NCI-H128 (cell line): ENCODE data around the gene SH3GL3.

ENCODE experiments used
- DNase-seq: peaks from one replicate; lab custom pipeline; 2025; ENCODE audit not compliant: unreplicated experiment; lab: John Stamatoyannopoulos, UW

SH3GL3 gene

DNA sequence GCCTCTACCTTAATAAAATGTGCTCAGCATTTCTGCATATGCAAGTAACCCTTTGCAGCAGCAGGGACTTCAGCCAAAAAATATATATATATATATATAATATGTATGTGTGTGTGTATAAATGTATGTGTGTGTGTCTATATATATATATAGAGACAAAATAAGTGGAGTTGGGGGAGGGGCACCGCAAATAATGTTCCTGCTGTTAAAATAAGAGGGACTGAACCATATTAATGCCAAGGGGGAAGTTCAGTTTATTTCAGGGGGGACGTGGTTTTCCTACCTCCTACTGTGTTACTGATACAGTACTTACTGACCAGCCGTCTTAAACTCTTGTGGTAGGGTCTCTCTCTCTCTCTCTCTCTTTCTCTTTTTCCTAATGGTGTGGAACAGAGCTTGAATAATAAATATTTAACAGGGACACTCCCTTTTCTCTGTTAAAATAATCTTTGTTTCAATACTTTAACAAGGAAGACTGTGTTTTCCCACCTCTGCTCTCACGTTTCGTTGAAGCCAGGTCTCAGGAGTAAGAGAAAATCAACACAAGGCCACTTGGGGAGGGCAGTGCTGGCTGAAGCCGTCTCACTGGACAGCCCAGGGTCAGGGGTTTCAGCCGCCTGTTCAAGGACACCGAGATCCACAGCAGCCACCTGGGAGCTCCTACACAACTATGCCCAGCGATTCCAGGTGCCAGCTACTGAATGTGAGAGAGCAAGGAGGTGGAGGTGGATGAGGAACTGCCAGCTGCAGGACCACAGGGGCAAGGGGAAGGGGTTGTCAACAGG is 164.0 kb downstream of the SH3GL3 start:
- DNase-seq, result no peak

DNA sequence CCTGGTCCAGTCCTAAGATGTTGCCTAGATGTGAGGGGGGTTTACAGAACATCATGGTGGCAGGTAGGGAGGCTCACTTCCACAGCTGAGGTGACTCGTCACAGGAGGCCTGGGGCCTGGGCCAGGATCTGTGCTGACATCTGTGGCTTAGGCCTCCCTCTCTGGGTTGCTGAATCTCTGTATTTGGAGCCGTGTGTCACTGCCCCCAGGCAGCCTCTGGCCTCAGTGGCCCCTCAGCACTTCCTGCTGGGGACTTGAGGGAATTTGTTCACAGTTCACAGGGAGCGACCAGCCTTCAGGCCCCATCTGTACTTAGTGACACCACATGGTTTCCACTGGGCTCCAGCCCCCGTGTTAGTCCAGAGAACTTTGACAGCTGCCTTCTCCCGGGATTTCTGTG is 165.1 kb downstream of the SH3GL3 start:
- DNase-seq, result no peak

DNA sequence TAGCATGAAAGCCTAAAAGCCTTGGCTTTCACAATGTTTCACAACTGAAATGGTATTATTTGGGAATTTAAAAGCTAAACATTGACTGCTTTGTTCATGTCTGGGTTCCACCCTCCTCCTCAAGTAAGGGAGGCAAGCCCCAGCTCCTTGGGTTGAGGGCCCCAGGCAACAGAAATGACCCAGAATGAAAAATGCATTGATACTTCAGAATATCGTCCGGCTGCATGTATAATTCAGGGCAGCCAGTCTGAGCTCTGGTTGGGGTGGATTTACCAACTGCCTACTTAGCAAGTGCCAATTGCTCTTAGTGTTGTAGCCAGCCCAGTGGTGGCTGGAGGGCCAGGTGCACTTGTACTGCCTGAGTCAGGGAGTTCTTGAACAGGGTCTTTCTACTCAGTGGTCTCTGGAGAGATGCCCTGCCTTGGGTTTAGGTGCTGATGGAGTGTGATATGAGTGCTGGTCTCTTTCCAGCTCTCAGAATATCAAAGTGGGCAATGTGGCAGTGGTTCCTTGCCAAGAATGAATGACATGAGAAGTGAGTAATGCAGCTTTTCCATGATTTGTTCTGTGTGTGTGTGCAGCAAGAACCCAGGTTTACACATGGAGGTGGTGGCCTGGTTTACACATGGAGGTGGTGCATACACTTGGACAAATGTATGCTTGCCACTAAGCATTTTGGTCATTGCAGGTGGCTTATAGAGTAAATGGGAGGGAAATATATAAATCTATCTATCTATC is 165.9 kb downstream of the SH3GL3 start:
- DNase-seq, result no peak

DNA sequence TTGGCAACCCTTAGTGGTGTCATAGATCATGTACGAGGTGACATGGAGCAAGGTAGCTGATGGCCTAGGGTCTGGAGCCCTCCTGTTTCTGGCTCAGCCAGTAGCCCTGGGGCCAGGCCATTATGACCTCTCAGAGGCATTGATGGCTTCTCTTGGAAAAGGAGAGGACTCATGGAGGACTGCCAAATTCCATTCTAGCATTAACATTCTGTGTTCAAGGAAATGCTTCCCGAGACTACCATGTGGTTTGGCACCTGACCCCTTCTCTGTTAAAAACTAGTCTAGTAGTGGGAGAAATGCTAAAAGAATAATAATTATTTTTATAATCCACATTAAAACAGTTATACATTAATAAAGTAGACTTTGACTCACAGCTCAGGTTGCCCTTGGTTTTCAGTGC is 166.6 kb downstream of the SH3GL3 start:
- DNase-seq, result no peak

DNA sequence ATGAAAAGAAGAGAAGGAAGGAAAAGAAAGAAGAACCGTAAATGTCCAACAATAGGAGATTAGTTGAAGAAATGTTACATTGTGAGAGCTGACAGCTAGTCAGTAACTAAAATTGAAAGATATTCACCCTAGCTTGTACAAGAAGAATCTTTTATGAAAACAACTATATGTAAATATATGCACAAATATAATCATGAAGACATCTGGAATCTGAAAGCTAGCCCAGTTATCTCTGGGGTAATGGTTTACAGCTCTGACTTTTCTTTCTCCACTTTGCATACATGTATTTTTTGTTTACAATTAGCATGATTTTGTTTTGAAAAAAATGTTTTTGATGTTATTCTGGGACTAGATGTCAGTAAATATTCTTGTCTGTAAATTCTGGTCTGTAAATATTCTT is 169.7 kb downstream of the SH3GL3 start:
- no peak for DNase-seq

DNA sequence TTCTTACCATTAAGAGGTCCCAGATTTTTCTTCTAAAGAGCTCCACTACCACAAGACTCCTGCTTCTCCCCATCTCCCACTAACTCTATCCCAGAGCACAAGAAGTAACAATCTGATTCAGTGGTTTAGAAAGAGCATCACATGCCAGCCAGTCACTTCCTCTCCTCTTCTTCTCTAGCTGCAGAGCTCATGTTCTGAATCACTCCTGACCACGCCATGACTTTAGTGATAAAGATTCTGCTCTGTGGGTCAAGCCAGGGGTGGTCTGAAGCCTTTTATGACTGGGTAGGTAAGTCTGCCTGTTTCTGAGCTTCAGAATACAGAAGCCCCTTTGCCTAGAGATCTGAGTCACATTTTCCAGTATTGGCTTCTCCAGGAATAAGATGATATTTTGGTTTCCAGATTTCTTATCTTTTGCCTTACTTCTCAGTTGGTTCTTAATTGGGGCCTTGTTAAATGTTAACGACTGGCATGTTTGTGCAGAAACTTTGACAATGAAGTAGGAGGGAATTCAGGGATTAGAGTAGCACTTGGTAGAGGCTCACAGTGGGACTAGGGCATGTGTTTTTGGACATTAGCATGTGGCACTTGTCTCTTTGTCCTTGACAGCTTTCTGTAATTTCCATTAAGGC is 179.1 kb downstream of the SH3GL3 start:
- no peak for DNase-seq

DNA sequence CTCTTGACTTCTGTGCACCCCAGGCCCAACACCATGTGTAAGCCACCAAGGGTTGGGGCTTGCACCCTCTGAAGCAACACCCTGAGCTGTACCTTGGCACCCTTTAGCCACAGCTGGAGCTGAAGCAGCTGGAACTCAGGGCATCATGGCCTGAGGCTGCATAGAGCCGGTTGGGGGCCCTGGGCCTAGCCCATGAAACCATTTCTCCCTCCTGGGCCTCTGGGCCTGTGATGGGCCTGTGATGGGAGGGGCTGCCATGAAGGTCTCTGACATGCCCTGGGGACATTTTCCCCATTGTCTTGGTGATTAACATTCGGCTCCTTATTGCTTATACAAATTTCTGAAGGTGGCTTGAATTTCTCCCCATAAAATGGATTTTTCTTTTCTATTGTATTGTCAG is 184.4 kb downstream of the SH3GL3 start:
- DNase-seq, result no peak

DNA sequence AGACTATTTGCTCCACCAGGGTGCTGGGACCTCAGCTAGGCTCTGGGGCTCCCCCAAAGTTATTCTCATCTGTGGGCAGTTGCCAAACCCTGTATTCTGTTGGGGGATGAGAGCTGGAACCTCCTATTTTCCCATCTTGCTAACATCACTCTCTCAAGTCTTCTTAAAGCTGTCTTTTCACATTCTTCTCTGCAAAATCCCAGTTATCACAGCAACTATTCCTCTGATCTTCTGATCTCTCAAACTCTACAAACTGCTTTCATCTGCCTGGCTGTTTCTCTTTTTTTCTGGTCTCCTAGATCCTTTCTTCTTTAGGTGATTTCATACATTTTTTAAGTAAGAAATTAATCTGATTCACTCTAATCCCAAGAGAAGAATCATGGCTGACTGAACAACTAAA is 196.1 kb downstream of the SH3GL3 start:
- DNase-seq, result no peak

DNA sequence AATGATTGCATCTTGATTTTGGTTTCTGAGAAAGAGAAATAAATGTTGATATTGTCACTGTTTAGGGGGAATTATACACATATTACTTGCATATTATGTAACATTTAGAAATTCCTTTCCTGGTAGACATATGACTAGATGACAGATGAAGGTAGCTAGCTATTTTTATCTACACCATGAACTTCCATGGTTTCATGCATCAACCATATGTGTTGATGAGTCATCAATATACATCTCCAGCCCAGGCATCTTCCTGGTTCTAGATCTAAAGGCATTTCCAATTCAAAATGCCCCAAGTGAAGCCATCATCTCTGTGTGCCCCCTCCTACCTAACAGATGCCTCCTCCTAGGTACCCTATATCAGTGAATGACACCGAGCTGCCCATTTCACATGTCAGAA is 197.3 kb downstream of the SH3GL3 start:
- no peak for DNase-seq

DNA sequence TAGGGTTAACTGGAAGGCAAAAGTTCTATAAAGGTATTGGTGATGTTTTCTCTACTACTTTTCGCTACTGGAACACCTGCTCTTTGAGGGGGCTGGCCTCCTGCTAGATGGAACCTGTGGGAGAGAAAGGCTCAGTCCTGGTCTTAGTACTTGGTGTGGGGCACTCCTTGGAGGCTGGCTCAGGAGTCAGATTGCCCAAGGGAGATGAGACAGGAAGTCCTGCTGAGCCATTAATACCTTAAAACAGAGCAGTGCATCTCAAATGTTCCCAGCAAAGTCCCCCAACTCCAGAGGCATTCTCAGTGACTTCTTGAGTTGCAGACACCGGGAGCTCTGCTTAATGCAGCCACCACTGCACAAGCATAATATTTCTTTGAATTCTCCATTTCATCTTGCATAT is 203.7 kb downstream of the SH3GL3 start:
- no peak for DNase-seq

DNA sequence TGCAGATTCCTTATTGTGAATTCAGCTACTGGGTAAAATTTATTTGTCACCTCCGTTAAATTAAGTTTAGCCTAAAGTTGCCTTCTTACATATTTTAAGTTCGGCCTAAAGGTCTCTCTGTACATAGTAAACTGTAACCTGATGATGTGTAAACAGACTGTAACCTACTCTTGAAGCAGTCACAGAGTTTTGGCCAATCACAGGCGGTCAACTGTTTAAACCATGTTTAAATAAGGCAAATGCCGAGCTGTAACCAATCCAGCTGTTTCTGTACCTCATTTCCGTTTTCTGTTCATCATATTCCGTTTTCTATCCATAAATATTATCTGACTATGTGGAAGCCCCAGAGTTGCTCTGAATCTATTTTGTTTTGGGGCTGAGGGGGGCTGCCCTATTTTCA is 204.4 kb downstream of the SH3GL3 start:
- DNase-seq, result no peak

DNA sequence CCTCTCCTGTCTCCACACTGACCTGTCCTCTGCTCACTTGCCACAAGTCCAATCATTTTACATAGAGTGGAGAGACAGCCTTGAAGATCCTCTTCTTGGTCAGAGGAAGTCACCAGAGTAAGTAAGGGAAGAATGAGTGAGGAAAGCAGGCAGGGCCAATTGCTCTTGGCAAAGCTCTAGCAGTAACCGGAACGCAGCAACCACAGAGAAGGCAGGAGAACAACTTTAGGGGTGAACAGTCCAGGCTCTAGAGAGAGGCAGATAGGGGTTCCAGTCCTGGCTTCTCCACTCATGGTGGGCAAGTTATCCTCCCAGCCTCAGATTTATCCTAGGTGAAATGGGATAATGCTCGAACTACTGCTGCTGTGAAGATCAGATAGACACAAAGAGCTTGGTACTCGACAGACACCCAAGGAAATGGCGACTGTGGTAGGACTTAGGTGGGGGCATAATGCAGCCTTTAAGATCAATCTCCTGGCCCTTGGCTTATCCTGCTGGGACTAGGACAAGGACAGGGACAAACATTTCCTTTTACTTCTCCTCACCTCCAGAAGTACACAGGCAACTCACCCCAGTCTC is 205.6 kb downstream of the SH3GL3 start:
- DNase-seq, result no peak

DNA sequence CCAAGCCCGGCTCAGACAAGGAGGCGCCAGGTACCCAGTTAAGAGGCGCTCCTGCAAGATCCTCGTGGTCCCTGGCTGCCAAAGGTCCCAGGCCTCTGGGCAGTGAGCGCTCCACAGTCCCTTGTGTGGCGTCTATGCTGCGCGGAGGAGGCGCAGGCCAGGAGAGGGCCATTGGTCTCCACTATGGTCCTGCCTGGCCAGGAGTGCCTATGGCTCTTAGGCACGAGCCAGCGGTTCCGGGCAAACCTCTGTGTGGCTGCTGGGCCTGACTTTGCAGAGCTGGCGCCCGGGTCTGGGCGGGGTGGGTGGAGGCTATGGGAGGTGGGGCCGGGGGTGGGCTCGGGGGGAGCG is 206.1 kb downstream of the SH3GL3 start:
- no peak for DNase-seq

DNA sequence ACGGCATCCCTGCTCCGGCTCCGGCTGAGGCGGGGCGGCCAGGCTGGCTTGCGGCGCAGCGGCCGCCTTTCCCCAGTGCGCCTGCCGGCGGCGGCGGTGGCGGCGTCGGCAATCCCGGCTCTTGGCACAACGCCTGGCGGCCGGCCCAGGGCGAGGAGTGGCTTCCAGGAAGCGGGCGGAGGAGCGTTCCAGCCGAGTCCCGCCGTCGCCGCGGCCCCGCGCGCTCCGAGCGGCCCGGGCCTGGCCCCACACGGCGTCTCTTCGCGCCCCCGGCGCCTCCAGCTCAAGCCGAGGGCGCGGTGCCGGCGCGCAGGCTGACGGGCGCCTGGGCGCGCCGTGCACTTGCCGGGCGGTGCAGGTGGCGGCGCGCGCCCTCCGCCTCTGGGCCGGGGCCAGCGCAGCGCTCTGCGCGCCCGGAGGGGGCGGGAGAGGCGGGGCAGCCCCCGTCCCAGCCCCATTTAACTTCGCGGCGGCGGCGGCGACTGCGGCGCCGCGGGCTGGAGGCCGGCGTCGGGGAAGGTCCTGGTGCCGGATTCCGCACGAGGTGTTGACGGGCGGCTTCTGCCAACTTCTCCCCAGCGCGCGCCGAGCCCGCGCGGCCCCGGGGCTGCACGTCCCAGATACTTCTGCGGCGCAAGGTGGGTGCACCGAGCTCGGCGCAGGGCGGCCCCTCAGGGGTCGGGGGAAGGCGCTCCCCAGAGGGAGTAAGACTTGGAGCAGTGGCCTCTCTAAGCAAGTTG is 206.7 kb downstream of the SH3GL3 start, which contains the start of gene ADAMTSL3:
ADAMTSL3 (plus strand) TSS at position 485 of the 740 bp plus-strand sequence. CDS start 1,639 bp downstream, outside the sequence.
- DNase-seq, result no peak

DNA sequence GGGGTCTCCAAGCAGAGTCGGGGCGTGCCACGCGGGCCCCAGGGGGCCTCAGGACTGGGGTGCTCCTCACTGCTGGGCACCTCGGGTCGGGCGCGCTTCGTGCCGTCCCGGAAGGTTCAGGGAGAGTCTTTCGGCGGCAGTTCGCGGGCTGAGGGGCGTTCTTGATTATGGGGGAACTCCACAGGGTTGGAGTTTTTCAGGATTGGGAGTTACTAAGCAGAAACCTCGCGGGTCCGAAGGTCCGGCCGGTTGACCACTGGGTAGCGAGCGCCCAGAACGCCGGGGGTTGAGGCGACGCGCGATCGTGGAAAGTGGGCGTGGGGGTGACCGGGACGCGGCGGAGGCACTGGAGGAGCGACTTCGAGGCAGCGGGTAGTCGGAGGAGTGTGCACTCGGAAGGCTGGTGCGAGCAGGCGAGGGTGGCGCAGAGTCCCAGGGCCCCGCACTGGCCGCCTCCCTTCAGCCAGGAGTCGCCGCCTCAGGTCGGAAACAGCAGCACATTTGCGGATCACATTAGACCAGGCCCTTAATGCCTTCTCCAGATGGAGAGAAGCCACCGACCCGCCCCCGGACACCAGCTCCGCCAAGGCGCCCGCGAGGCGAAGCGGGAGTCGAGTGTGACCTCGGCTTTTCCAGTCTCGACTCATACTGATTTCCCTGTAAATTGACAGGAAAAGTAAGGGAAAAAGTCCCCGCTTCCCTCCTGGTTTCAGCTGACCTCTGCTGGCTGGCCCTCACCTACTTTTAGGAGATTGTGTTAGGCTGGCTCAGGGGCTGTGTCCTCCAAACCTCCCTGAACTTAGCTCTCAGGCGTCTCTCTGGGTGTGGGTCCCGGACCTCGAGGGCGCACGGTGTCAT is 207.5 kb downstream of the SH3GL3 start:
- DNase-seq, result no peak

DNA sequence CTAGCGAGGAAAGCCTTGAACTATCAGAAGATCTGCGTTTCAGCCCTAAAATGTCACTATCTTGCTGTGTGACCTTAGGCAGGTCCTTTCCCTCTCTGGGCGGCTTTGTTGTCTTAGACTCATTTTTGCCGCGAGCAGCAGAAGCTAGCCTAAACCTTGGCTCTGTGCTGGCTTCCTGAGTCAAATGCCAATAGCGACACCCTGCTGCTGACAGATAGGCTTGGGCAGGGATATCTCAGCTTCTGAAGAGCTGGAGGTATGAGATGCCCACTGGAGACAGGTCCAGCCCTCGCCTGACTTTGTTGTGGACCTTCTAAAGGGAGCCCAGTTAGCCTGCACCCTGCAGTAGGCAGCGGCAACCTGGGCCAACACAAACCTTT is 208.1 kb downstream of the SH3GL3 start:
- no peak for DNase-seq

DNA sequence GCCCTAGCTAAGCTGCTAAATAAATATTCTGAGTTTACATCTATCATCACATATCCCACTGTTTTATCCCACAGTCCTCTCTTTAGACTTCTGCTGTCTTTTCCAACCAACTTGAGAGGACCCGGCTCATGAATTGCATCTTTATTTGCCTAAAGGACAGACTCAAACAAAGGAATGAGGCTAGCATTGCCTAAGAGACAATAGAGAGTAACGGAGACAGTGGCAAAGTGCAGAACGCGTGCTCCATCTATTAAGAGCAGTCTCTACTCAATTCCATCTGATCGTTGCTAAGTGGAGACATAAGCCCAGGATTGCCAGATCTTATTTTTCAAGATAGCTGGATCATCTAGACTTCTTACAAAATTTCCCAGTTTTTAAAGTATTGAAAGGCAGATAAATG is 209.1 kb downstream of the SH3GL3 start:
- no peak for DNase-seq

DNA sequence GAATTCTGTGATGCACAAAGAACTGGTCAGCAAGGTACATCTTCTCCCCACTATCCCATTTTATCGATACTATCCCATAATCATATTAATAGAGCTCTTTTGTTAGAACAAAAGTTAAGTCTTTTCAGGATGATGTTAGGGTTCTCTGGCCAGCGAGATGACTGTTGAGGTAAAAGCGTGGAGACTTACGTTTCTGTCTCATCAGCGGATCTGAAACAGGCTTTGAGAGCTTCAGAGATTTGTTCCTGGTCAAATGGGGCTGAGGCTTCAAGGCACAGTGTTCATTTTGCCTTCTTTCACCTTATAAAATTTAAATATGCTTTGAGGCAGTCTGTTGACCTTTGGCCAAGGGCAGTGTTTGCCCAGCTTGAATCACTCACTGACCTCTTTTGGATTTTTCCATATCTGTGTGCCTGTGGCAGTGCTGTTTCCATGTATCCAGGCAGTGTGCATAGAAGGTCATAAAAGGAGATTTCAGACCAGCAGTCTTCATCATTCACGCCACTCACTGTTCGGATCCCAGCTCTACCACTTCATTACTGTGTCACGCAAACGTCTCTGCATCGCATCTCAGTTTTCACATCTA is 209.9 kb downstream of the SH3GL3 start:
- DNase-seq, result no peak

DNA sequence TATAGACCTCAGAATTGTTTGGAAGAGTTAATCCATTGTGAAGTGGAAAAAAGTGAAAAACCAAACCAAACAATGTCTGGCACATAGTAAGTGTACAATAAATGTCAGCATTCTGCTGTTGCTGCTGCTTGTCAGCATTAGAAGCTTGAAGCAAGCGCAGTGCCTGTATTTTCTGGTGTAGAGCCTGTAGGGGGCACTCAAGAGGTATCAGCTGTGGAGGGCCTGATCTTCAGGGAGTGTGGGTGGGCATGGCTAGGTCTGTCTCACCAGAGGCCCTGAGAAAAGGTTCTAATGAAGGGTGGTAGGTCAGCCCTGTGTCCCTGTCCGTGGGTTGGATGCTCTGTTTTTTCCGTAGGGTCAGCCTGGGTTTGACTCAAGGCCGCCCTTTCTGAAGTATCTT is 210.4 kb downstream of the SH3GL3 start:
- no peak for DNase-seq
